ENCODE measurements around the gene PTK7. TPM values are rescaled to one million over a fixed set of nuclear protein-coding genes. Genes with fewer than 3 reads are reported as not detected.
"Not testable (repeated sequence)": the region's sequence is repeated elsewhere in the genome, so short reads cannot be mapped to it uniquely, and the experiment has no call there.

PTK7 gene
- total RNA-seq, 1 experiment from 2014 or later = 105 TPM

- RAD21 ChIA-PET (ENCODE audit: low non-redundant PET in 1 of 2, low total read pairs in 2 of 2, uncharacterized antibody in 2 of 2, unreplicated experiment in 2 of 2); DNase-seq (ENCODE audit: low read depth, low spot score); BruUV-seq (replicated peaks); H3K9me3 ChIP-seq (ENCODE audit: control insufficient read depth in 1 of 2, insufficient read depth in 1 of 2, low read depth in 1 of 2, low read length in 2 of 2); H2AFZ ChIP-seq (ENCODE audit: low read depth, low read length, poor library complexity, severe bottlenecking); intact Hi-C loops (cut with micrococcal nuclease); CTCF ChIA-PET; H3K79me2 ChIP-seq (ENCODE audit: insufficient read depth, low read length); H3K27me3 ChIP-seq (ENCODE audit: insufficient read depth, low read length); H3K27ac ChIP-seq (ENCODE audit: low read depth, low read length); ATAC-seq; H3K4me2 ChIP-seq (ENCODE audit: low read length); POLR2A ChIA-PET; H3K9me2 ChIP-seq (ENCODE audit: insufficient read depth); H3K4me3 ChIP-seq (replicated peaks in 1 of 2; ENCODE audit: low read depth in 1 of 2, low read length in 2 of 2); H3K36me3 ChIP-seq (ENCODE audit: control insufficient read depth in 1 of 2, insufficient read depth in 2 of 2, low read length in 2 of 2); H4K20me1 ChIP-seq (ENCODE audit: insufficient read depth); H3K9ac ChIP-seq (ENCODE audit: low read length): not testable (repeated sequence)
- peaks cover 9 to 13% of the 10 kb centered on the region in 2 experiments for H3K4me1 ChIP-seq (ENCODE audit: control insufficient read depth in 1 of 2, insufficient read depth in 2 of 2, low read length in 2 of 2)
Measured at GRCh38 chr6:43131379-43131778, 55.3 kb downstream of the PTK7 start.

- Histone ChIP-seq H3K4me2 (ENCODE audit: low read length) (no peak overlapping the region), H3K9me2 (ENCODE audit: insufficient read depth) (no peaks in the 10 kb centered on the region), H3K9ac (ENCODE audit: low read length) (no peak overlapping the region), H4K20me1 (ENCODE audit: insufficient read depth) (no peaks in the 10 kb centered on the region), H3K4me1 (ENCODE audit: control insufficient read depth in 1 of 2, insufficient read depth in 2 of 2, low read length in 2 of 2) (peaks cover 0 to 2% of the 10 kb centered on the region in 2 experiments; a peak in 1 of 4 replicates), H2AFZ (ENCODE audit: low read depth, low read length, poor library complexity, severe bottlenecking) (no peak overlapping the region), H3K9me3 (ENCODE audit: control insufficient read depth in 1 of 2, insufficient read depth in 1 of 2, low read depth in 1 of 2, low read length in 2 of 2) (no peaks in the 10 kb centered on the region), H3K4me3 (replicated peaks in 1 of 2; ENCODE audit: low read depth in 1 of 2, low read length in 2 of 2) (no peak overlapping the region), H3K36me3 (ENCODE audit: control insufficient read depth in 1 of 2, insufficient read depth in 2 of 2, low read length in 2 of 2) (peaks cover 0 to 2% of the 10 kb centered on the region in 2 experiments; a peak in 1 of 4 replicates), H3K27me3 (ENCODE audit: insufficient read depth, low read length) (no peaks in the 10 kb centered on the region), H3K79me2 (ENCODE audit: insufficient read depth, low read length) (no peaks in the 10 kb centered on the region), H3K27ac (ENCODE audit: low read depth, low read length) (no peak overlapping the region)
- ChIA-PET RAD21 (ENCODE audit: low non-redundant PET in 1 of 2, low total read pairs in 2 of 2, uncharacterized antibody in 2 of 2, unreplicated experiment in 2 of 2) (no interaction called here), POLR2A (no interaction called here), CTCF (no interaction called here)
- ATAC-seq (no peak), DNase-seq (ENCODE audit: low read depth, low spot score) (no peak)
- BruUV-seq (replicated peaks) = no TSS peak
- TF ChIP-seq EZH2 (IDR thresholded peaks at IDR 0.05) (no peak), ELF1 (IDR thresholded peaks at IDR 0.05; ENCODE audit: borderline replicate concordance, low read depth) (no peak), CEBPB (IDR thresholded peaks at IDR 0.05; ENCODE audit: low read depth) (no peak), EGR1 (IDR thresholded peaks at IDR 0.05; ENCODE audit: low read depth) (no peak), POLR2AphosphoS5 (IDR thresholded peaks at IDR 0.05; ENCODE audit: low read depth, low read length) (no peak)
- intact Hi-C loops (cut with micrococcal nuclease) = no loop called here
Measured at GRCh38 chr6:43138267-43138666, 62.2 kb downstream of the PTK7 start.

GRCh38 chr6:43139973-43140372 is 63.9 kb downstream of the PTK7 start:
- H3K4me1 ChIP-seq (ENCODE audit: control insufficient read depth in 1 of 2, insufficient read depth in 2 of 2, low read length in 2 of 2); H2AFZ ChIP-seq (ENCODE audit: low read depth, low read length, poor library complexity, severe bottlenecking); H3K9me2 ChIP-seq (ENCODE audit: insufficient read depth); BruUV-seq (replicated peaks); H4K20me1 ChIP-seq (ENCODE audit: insufficient read depth); H3K79me2 ChIP-seq (ENCODE audit: insufficient read depth, low read length); H3K36me3 ChIP-seq (ENCODE audit: control insufficient read depth in 1 of 2, insufficient read depth in 2 of 2, low read length in 2 of 2); ATAC-seq; H3K9me3 ChIP-seq (ENCODE audit: control insufficient read depth in 1 of 2, insufficient read depth in 1 of 2, low read depth in 1 of 2, low read length in 2 of 2); H3K4me2 ChIP-seq (ENCODE audit: low read length); POLR2A ChIA-PET; H3K9ac ChIP-seq (ENCODE audit: low read length); CTCF ChIA-PET; RAD21 ChIA-PET (ENCODE audit: low non-redundant PET in 1 of 2, low total read pairs in 2 of 2, uncharacterized antibody in 2 of 2, unreplicated experiment in 2 of 2); H3K4me3 ChIP-seq (replicated peaks in 1 of 2; ENCODE audit: low read depth in 1 of 2, low read length in 2 of 2); H3K27me3 ChIP-seq (ENCODE audit: insufficient read depth, low read length); DNase-seq (ENCODE audit: low read depth, low spot score); H3K27ac ChIP-seq (ENCODE audit: low read depth, low read length): not testable (repeated sequence)
- intact Hi-C loops (cut with micrococcal nuclease) = loop anchor here (5.0 kb wide), 2 partner anchors 83 to 178 kb away; partner anchors contain the start of genes GNMT, KLC4 and MRPL2
